ENCODE measurements around the gene C12orf60. TPM values are rescaled to one million over a fixed set of nuclear protein-coding genes. Genes with fewer than 3 reads are reported as not detected.

The C12orf60 gene
- total RNA-seq, 1 experiment from 2014 or later: 1.9 TPM

DNA sequence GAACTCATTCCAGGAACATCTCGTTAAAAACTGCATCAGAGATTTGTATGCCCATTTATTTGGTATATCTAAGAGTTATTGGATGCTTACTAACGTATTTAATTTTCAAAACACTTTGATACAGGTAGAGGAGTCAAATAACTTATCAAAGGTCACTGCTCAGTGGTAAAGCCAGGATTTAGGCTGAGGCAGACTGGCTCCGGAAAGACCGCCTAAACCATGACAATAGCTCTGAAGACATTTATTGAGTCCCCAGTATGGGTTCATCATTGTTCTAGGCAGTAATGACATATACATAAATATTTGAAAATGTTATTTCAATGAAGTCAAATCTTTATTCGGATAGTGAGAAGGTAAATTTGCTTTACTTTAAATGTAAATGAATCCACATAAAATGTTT is 30.5 kb upstream of the C12orf60 start:
- H3K4me3 Mint-ChIP-seq: peak overlapping the region; percentile 96 to 98
- H2BK15ac ChIP-seq (ENCODE audit: low read depth, low read length): no peak overlapping the region
- DNase-seq: no peak
- no peak overlapping the region for H3K14ac ChIP-seq (ENCODE audit: insufficient read depth, low read length)
- H2AK5ac ChIP-seq (ENCODE audit: insufficient read length, low read length): no peak overlapping the region
- no peak overlapping the region for H4K5ac ChIP-seq (ENCODE audit: insufficient read length, low read depth, low read length)
- H3K27ac Mint-ChIP-seq: peak overlapping the region in 2 of 3 experiments; percentile 68 to 89; a peak in 3 of 7 replicates
- H3K79me1 ChIP-seq (ENCODE audit: insufficient read depth, low read depth, low read length, poor library complexity, severe bottlenecking): no peaks in the 10 kb centered on the region
- no peak overlapping the region for H3K4ac ChIP-seq (ENCODE audit: low read depth, low read length)
- no peak overlapping the region for H2BK5ac ChIP-seq (ENCODE audit: insufficient read length, low read length)
- WGBS (ENCODE audit: extremely low coverage, insufficient read length, low lambda C conversion rate): no CpG with 5 or more reads among the region's 5 CpGs
- H2BK20ac ChIP-seq (ENCODE audit: low read depth, low read length, poor library complexity, severe bottlenecking): no peak overlapping the region
- peaks cover 5% of the 10 kb centered on the region; the same call in 1 of the 2 replicates for H3K27me3 Mint-ChIP-seq (ENCODE audit: low read depth)
- H3K23me2 ChIP-seq (ENCODE audit: insufficient read length, low read depth, low read length, poor library complexity, severe bottlenecking): peaks cover 17% of the 10 kb centered on the region
- H3T11ph ChIP-seq (ENCODE audit: low read length): no peak overlapping the region
- peaks cover 44 to 47% of the 10 kb centered on the region in 2 experiments for H3K4me1 Mint-ChIP-seq
- H3K27me3 ChIP-seq (ENCODE audit: insufficient read depth, low read length): no peaks in the 10 kb centered on the region
- no peak overlapping the region for H3K27ac ChIP-seq (ENCODE audit: insufficient read length, low read depth, low read length)
- TF ChIP-seq, protein P1, sequence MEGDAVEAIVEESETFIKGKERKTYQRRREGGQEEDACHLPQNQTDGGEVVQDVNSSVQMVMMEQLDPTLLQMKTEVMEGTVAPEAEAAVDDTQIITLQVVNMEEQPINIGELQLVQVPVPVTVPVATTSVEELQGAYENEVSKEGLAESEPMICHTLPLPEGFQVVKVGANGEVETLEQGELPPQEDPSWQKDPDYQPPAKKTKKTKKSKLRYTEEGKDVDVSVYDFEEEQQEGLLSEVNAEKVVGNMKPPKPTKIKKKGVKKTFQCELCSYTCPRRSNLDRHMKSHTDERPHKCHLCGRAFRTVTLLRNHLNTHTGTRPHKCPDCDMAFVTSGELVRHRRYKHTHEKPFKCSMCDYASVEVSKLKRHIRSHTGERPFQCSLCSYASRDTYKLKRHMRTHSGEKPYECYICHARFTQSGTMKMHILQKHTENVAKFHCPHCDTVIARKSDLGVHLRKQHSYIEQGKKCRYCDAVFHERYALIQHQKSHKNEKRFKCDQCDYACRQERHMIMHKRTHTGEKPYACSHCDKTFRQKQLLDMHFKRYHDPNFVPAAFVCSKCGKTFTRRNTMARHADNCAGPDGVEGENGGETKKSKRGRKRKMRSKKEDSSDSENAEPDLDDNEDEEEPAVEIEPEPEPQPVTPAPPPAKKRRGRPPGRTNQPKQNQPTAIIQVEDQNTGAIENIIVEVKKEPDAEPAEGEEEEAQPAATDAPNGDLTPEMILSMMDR (conservative IDR thresholded peaks at IDR 0.05): no peak
- H3K9me3 ChIP-seq (ENCODE audit: control insufficient read depth, low read depth, low read length): no peaks in the 10 kb centered on the region
- no peak overlapping the region for H2AFZ ChIP-seq (ENCODE audit: low read length)
- H3K56ac ChIP-seq (ENCODE audit: insufficient read length, low read depth, low read length): no peak overlapping the region
- H3K79me2 ChIP-seq (ENCODE audit: insufficient read depth, low read length): no peaks in the 10 kb centered on the region; the same call in 1 of the 2 replicates
- H2BK12ac ChIP-seq (ENCODE audit: insufficient read length, low read depth, low read length): no peak overlapping the region
- peak overlapping the region; percentile 75 for H3K4me2 ChIP-seq (ENCODE audit: insufficient read depth, insufficient read length, low read length)
- H3K9ac ChIP-seq (ENCODE audit: extremely low read depth, insufficient read length, low read length): no peak overlapping the region
- no peak overlapping the region for H2BK120ac ChIP-seq (ENCODE audit: low read depth, low read length, poor library complexity, severe bottlenecking)
- peaks cover 3% of the 10 kb centered on the region for H4K20me1 ChIP-seq (ENCODE audit: control insufficient read depth, insufficient read depth, insufficient read length)
- H4K8ac ChIP-seq (replicated peaks; ENCODE audit: insufficient read length, low read depth, low read length): no peak overlapping the region
- no peak overlapping the region for H3K23ac ChIP-seq (ENCODE audit: insufficient read length, low read depth, low read length)
- H3K36me3 Mint-ChIP-seq (ENCODE audit: insufficient read depth in 1 of 3, low read depth in 3 of 3): peaks cover 0 to 7% (median 4%) of the 10 kb centered on the region in 3 experiments; a peak in 4 of 7 replicates
- H3K4me1 ChIP-seq (ENCODE audit: insufficient read depth, low read length): no peaks in the 10 kb centered on the region
- no peak overlapping the region for H3K18ac ChIP-seq (ENCODE audit: insufficient read length, low read depth, low read length)
- H3K9me3 Mint-ChIP-seq: no peaks in the 10 kb centered on the region; a peak in 1 of 5 replicates
- H4K91ac ChIP-seq (ENCODE audit: insufficient read length, low read depth, low read length): no peak overlapping the region
